Smooth muscle cell (in vitro differentiated cells): ENCODE data around the gene BST2. TPM values are rescaled to one million over a fixed set of nuclear protein-coding genes. Genes with fewer than 3 reads are reported as not detected.

Experiments used
- DNase-seq: peaks from one replicate; lab custom pipeline; 2025; ENCODE audit not compliant: unreplicated experiment; lab: John Stamatoyannopoulos, UW
- H2AFZ ChIP-seq: fragments of 200-600 bp; sonication (generic); 2 replicates; pipeline ENCODE4 v1.6.0; 2016; ENCODE audit warnings: antibody characterized with exemption, low read depth, mild to moderate bottlenecking
- H3F3A ChIP-seq: fragments of 200-600 bp; sonication (generic); 2 replicates; pipeline ENCODE4 v1.6.0; 2017; ENCODE audit warnings: antibody characterized with exemption, low read depth
- H3K27ac ChIP-seq: fragments of 200-600 bp; sonication (generic); 2 replicates; pipeline ENCODE4 v1.5.1; 2016; ENCODE audit warnings: low read depth, mild to moderate bottlenecking
- H3K27me3 ChIP-seq: fragments of 200-600 bp; sonication (generic); 2 replicates; pipeline ENCODE4 v1.6.1; 2016; ENCODE audit warnings: low read depth, mild to moderate bottlenecking
- H3K36me3 ChIP-seq: fragments of 200-600 bp; sonication (generic); 2 replicates; pipeline ENCODE4 v1.5.1; 2016; ENCODE audit warnings: low read depth
- H3K4me1 ChIP-seq: fragments of 200-600 bp; sonication (generic); 2 replicates; pipeline ENCODE4 v1.5.1; 2016; ENCODE audit warnings: low read depth
- H3K4me2 ChIP-seq: fragments of 200-600 bp; sonication (generic); 2 replicates; pipeline ENCODE4 v1.6.0; 2016; ENCODE audit warnings: mild to moderate bottlenecking
- H3K4me3 ChIP-seq: fragments of 200-600 bp; sonication (generic); 2 replicates; pipeline ENCODE4 v1.5.1; 2016; ENCODE audit warnings: mild to moderate bottlenecking
- H3K79me2 ChIP-seq: fragments of 200-600 bp; sonication (generic); 2 replicates; pipeline ENCODE4 v1.6.0; 2016; ENCODE audit warnings: low read depth, mild to moderate bottlenecking
- H3K9ac ChIP-seq: fragments of 200-600 bp; sonication (generic); 2 replicates; pipeline ENCODE4 v1.6.0; 2016; ENCODE audit warnings: low read depth
- H3K9me3 ChIP-seq: fragments of 200-600 bp; sonication (generic); replicated peaks from 2 replicates; pipeline ENCODE4 v1.5.1; 2016; ENCODE audit warnings: low read depth
- H4K20me1 ChIP-seq: fragments of 200-600 bp; sonication (generic); 2 replicates; pipeline ENCODE4 v1.6.0; 2016; ENCODE audit warnings: low read depth
- WGBS: methylation state at CpG from one replicate; pipeline ENCODE4 v1.1.7; 2016; ENCODE audit warnings: low lambda C conversion rate; 5-methylcytosine and 5-hydroxymethylcytosine counted together
- polyA plus RNA-seq: library from polyadenylated mRNA; unstranded; fragments of >200 nt; fragmentation: Nextera tagmentation; extraction: Ambion mirVana; gene quantifications from 2 replicates; pipeline ENCODE4 v1.2.1, GENCODE V29; 2016
- total RNA-seq: library from RNA; depleted of rRNA; stranded (reverse); fragments of >200 nt; gene quantifications from 2 replicates; pipeline ENCODE4 v1.2.3, GENCODE V29; 2014
- TF ChIP-seq, protein P1 (sequence below): fragments of 200-600 bp; sonication (generic); IDR thresholded peaks from 2 replicates; pipeline ENCODE4 v1.5.1; 2017; ENCODE audit warnings: borderline replicate concordance, mild to moderate bottlenecking, antibody characterized with exemption; ENCODE audit not compliant: insufficient read depth, poor library complexity, severe bottlenecking

The BST2 gene
- total and polyA plus RNA-seq, 2 experiments from 2014 or later: 3.7 to 14.4 TPM

DNA sequence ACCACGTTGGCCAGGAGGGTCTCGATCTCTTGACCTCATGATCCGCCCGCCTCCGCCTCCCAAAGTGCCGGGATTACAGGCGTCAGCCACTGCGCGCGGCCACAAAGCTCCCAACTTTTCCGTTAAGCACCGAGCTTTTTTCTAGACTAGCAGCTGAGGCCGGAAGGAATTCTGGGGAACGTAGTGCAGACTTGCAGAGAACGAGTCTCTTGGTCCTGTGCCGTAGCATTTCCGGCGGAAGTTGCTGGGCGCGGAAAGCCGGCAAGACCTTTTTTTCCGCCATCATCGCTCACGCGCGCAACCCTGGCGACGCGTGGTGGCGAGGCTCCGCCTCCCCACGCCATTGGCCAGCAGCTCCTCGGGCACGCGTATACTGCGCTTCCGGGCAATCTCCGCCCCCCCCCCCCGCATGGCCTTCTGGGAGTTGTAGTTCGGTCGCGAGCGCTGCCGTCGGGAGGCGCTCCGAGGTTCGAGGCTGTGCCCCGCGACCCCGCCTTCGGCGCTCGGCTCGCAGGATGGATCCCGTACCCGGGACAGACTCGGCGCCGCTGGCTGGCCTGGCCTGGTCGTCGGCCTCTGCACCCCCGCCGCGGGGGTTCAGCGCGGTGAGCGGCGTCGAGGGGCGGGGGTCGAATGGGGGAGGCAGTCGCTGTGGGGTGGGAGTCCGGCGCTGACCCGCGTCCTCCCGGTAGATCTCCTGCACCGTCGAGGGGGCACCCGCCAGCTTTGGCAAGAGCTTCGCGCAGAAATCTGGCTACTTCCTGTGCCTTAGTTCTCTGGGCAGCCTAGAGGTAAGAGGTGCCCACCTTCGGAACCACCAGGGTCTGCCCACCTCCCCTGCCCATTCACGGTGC is 14.4 kb upstream of the BST2 start, which contains the start of gene MVB12A:
Gene MVB12A, plus strand, starts transcription at position 427 of the 854 bp plus-strand sequence. Its CDS starts 89 bp downstream, at position 516.
- Histone ChIP-seq H3K36me3 (no peaks in the 10 kb centered on the region), H3F3A (peaks cover 8% of the 10 kb centered on the region), H3K4me3 (peak within 1 kb of the TSS; percentile 97), H3K9ac (peak within 1 kb of the TSS; percentile 78), H3K4me1 (peaks cover 14% of the 10 kb centered on the region), H3K79me2 (no peaks in the 10 kb centered on the region), H3K27ac (peak within 1 kb of the TSS; percentile 66), H3K9me3 (no peaks in the 10 kb centered on the region), H3K27me3 (no peaks in the 10 kb centered on the region), H3K4me2 (peak within 1 kb of the TSS; percentile 88), H4K20me1 (no peaks in the 10 kb centered on the region), H2AFZ (peak within 1 kb of the TSS; percentile 100)
- WGBS: 3% methylated on average over 62 of the region's 85 CpGs
- peak; percentile 84 for DNase-seq
- TF ChIP-seq, protein P1, sequence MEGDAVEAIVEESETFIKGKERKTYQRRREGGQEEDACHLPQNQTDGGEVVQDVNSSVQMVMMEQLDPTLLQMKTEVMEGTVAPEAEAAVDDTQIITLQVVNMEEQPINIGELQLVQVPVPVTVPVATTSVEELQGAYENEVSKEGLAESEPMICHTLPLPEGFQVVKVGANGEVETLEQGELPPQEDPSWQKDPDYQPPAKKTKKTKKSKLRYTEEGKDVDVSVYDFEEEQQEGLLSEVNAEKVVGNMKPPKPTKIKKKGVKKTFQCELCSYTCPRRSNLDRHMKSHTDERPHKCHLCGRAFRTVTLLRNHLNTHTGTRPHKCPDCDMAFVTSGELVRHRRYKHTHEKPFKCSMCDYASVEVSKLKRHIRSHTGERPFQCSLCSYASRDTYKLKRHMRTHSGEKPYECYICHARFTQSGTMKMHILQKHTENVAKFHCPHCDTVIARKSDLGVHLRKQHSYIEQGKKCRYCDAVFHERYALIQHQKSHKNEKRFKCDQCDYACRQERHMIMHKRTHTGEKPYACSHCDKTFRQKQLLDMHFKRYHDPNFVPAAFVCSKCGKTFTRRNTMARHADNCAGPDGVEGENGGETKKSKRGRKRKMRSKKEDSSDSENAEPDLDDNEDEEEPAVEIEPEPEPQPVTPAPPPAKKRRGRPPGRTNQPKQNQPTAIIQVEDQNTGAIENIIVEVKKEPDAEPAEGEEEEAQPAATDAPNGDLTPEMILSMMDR: no peak

DNA sequence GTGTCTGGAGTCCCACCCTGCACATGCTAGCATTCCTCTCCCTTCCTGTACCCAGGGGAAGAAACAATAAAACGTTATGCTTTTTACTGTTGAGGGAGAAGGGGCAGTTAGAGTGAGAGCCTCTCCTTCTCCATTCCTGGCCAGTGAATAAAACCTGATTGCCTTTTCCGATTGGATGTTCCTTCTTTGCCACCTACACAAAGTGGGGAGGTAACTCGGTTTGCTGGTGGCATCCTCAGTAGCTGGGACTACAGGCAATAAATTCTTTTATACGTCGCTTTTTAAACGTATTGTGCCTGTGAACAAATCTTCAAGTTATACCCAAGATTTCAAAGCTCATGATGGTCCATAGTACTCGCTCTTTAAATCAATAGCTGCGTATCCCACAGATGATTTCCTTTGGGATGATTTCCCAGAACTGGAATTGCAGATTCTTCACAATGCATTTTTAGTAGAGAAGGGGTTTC is 13.8 kb upstream of the BST2 start:
- H4K20me1 ChIP-seq: no peaks in the 10 kb centered on the region
- H3K4me3 ChIP-seq: peak overlapping the region; percentile 97
- H3K4me2 ChIP-seq: peak overlapping the region; percentile 75
- peak overlapping the region; percentile 4 for H3K9ac ChIP-seq
- H3K4me1 ChIP-seq: peaks cover 14% of the 10 kb centered on the region
- H3K27me3 ChIP-seq: no peaks in the 10 kb centered on the region
- H3F3A ChIP-seq: peaks cover 8% of the 10 kb centered on the region
- peak overlapping the region; percentile 66 for H3K27ac ChIP-seq
- no peaks in the 10 kb centered on the region for H3K79me2 ChIP-seq
- no peaks in the 10 kb centered on the region for H3K36me3 ChIP-seq
- no peaks in the 10 kb centered on the region for H3K9me3 ChIP-seq
- H2AFZ ChIP-seq: peak overlapping the region; percentile 81
- no peak for DNase-seq
- WGBS: 25% methylated on average over 8 of the region's 8 CpGs
- TF ChIP-seq, protein P1: no peak

DNA sequence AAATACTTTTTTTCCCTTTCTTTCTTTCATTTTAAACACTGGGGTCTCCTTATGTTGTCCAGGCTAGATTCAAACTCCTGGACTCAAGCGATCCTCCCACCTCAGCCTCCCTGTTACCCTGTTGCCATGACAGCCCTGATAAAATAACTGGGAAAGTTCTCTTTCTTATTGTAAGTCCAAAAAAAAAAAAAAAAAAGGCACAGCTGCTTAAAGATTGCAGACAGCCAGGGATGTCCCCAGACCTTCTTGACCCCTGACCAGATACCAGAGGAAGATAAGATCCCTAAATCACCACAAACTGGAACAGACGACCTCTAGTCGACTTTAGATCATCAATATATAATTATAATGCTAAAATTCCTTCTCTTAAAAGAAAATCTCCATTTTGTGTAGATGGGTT is 13.3 kb upstream of the BST2 start:
- no peak overlapping the region for H3K9ac ChIP-seq
- no peaks in the 10 kb centered on the region for H4K20me1 ChIP-seq
- 46% methylated on average over 3 of the region's 3 CpGs for WGBS
- H3K36me3 ChIP-seq: no peaks in the 10 kb centered on the region
- H3K4me3 ChIP-seq: peak overlapping the region; percentile 97
- H3K27ac ChIP-seq: peak overlapping the region; percentile 66
- H3F3A ChIP-seq: peaks cover 8% of the 10 kb centered on the region
- peaks cover 14% of the 10 kb centered on the region for H3K4me1 ChIP-seq
- H2AFZ ChIP-seq: peak overlapping the region; percentile 81
- H3K9me3 ChIP-seq: no peaks in the 10 kb centered on the region
- H3K79me2 ChIP-seq: no peaks in the 10 kb centered on the region
- TF ChIP-seq, protein P1: no peak
- H3K4me2 ChIP-seq: peak overlapping the region; percentile 75
- no peak for DNase-seq
- H3K27me3 ChIP-seq: no peaks in the 10 kb centered on the region
